Coronary artery (tissue), 2 donors: ENCODE measurements around the gene RFX8.
"Not testable (repeated sequence)": the region's sequence is repeated elsewhere in the genome, so short reads cannot be mapped to it uniquely, and the experiment has no call there.

Source experiments
- DNase-seq: peaks from one replicate; pipeline ENCODE4 v3.0.0-alpha.2; 2017; ENCODE audit warnings: low spot score
- H3K27ac ChIP-seq, 2 donors: fragments of 200-600 bp; sonication (generic); one replicate each; pipeline ENCODE4 v1.5.1; 2016 to 2019
- H3K4me3 ChIP-seq: fragments of 200-600 bp; sonication (generic); 2 replicates; pipeline ENCODE4 v1.5.1; 2016; ENCODE audit warnings: mild to moderate bottlenecking, moderate library complexity
- TF ChIP-seq, protein P1 (sequence below): fragments of 200-600 bp; sonication (generic); IDR thresholded peaks from one replicate; pipeline ENCODE4 v1.5.1; 2019; ENCODE audit warnings: antibody characterized with exemption

The RFX8 gene

GRCh38 chr2:101442042-101442666 is 32.8 kb downstream of the RFX8 start:
- H3K4me3 ChIP-seq, result no peak overlapping the region
- TF ChIP-seq, protein P1, sequence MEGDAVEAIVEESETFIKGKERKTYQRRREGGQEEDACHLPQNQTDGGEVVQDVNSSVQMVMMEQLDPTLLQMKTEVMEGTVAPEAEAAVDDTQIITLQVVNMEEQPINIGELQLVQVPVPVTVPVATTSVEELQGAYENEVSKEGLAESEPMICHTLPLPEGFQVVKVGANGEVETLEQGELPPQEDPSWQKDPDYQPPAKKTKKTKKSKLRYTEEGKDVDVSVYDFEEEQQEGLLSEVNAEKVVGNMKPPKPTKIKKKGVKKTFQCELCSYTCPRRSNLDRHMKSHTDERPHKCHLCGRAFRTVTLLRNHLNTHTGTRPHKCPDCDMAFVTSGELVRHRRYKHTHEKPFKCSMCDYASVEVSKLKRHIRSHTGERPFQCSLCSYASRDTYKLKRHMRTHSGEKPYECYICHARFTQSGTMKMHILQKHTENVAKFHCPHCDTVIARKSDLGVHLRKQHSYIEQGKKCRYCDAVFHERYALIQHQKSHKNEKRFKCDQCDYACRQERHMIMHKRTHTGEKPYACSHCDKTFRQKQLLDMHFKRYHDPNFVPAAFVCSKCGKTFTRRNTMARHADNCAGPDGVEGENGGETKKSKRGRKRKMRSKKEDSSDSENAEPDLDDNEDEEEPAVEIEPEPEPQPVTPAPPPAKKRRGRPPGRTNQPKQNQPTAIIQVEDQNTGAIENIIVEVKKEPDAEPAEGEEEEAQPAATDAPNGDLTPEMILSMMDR, result no peak
- no peak overlapping the region for H3K27ac ChIP-seq
- DNase-seq, result no peak

DNA sequence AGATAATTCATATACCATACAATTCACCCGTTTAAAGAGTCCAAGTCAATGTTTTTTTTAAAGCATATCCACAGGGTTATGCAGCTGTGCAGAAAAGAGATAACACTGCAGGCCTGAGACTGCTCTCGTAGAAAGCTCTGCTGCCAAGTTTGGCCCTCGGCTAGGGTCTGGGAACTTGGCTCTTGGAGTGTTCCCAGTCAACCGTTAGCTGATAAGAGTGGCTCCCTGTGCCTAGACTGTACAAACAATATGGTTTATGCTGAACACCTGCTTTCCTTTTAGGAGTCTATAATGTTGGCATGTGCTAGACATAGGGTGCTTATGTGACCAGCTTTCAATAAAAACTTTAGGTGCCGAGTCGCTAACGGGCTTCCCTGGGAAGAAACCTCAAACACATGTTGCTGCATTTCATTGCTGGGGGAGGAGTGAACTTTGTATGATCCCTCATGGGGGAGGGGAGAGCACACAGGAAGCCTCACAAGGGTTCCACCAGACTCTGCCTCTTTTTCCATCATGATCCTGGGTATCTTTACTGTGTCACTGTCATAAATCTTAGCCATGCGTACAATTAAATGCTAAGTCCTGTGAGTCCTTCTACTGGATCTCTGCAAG is 34.7 kb downstream of the RFX8 start:
- DNase-seq, result no peak
- peak overlapping the region in 1 of 2 donors; percentile 69 for H3K27ac ChIP-seq
- no peak overlapping the region for H3K4me3 ChIP-seq
- TF ChIP-seq, protein P1, result no peak

DNA sequence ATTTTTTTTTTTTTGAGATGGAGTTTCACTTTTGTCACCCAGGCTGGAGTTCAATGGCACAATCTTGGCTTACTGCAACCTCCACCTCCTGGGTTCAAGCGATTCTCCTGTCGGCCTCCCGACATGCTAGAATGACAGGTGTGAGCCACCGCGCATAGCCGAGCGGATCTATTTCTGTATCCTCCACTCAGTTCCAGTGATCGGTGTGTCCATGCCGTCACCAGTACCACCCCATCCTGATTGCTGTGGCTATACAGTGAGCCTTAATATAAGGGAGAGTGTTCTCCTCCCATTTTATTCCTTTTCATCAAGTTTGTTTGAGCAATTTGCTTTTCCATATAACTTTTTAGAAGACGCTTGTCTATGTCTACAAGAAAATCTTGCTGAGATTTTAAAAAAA is 35.2 kb downstream of the RFX8 start:
- no peak overlapping the region for H3K27ac ChIP-seq
- no peak overlapping the region for H3K4me3 ChIP-seq
- no peak for DNase-seq
- TF ChIP-seq, protein P1, result no peak

GRCh38 chr2:101438555-101438954 is 36.4 kb downstream of the RFX8 start:
- not testable (repeated sequence) for H3K27ac ChIP-seq, DNase-seq, H3K4me3 ChIP-seq

- TF ChIP-seq, protein P1, result no peak
- H3K4me3 ChIP-seq, result no peak overlapping the region
- no peak overlapping the region for H3K27ac ChIP-seq
- DNase-seq, result no peak
Observed at GRCh38 chr2:101435001-101435862, 39.7 kb downstream of the RFX8 start.

DNA sequence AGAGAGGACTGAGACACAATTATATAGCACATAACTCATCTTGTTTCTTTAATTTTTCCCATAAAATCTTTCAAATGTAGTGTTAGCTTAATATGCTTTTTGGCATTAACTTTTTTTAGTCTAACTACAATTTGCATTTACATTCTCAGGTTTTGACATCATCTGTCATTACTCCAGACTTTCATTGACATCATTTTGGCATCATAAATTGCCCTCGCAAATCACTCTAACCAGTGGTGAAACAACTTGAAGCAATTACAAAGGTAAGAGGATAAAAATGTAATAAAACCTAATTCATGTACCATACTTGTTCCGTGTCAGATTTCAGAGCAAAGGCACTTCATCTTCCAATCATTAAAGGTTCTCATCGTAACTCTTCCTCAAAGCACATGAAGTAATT is 41.4 kb downstream of the RFX8 start:
- Histone ChIP-seq H3K27ac (no peak overlapping the region), H3K4me3 (no peak overlapping the region)
- TF ChIP-seq, protein P1, result no peak
- DNase-seq, result no peak

DNA sequence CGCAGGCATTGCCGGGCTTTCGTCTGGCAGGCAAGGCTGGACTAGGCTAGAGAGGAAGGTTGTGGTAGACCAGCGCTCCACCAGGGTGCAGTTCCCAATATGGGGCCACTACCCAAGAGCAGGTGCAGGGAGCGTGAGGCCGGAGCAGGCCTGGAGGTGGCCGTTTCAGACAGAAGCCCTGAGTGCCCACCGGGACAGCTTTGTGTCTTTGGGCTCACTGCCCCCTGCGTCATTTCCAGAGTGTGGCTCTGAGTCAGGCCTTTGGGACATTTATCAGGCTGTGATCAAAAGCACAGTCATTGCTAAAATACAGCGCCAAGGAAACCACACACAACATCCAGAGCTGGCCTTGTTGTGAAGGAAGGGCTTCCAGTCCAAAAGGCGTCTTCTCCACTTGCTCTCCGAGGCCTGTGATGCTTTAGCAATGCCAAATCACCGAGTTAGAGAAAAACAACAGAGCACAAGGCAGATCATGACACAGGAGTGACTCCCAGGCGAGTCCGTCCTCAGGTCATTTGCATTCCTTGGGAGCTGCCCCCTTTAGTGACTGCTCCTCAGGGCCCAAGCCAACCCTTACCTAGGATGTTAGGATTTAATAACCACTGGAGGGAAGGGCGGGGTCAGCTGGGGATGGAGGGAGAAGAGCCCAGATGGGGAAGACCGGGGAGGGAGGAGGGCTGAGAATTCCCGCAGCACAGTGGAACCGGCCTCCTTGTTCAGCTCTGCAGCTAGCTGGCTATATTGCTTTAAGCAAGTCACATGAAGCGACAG is 42.3 kb downstream of the RFX8 start:
- no peak overlapping the region for H3K27ac ChIP-seq
- H3K4me3 ChIP-seq, result no peak overlapping the region
- DNase-seq, result peak; percentile 63
- TF ChIP-seq, protein P1, result no peak
